Measurements from ENCODE around the gene FILIP1. TPM values are rescaled to one million over a fixed set of nuclear protein-coding genes. Genes with fewer than 3 reads are reported as not detected.

Gene FILIP1
- total and polyA plus RNA-seq, 2 donors from 2014 or later = 0.80 to 4.6 TPM

GRCh38 chr6:75243333-75244062 lies 250.1 kb downstream of the FILIP1 start, which contains the start of gene COX7A2:
Gene COX7A2, minus strand, starts transcription at chr6:75243801. Its CDS starts 67 bp downstream, at chr6:75243734.
- FAIRE-seq (peak; percentile 94), DNase-seq (peak; percentile 93 to 99 (median 94))
- peak within 1 kb of the TSS; percentile 96 to 100 (median 99) for H3K4me3 ChIP-seq (ENCODE audit: low read length in 3 of 3)
- H3K9ac ChIP-seq (ENCODE audit: low read length in 3 of 3) = peak within 1 kb of the TSS; percentile 96 to 100 (median 98)
- H3K4me1 ChIP-seq (ENCODE audit: control insufficient read depth in 2 of 3, insufficient read depth in 2 of 3, low read depth in 1 of 3, low read length in 3 of 3) = peaks cover 0 to 6% (median 3%) of the 10 kb centered on the region in 3 donors
- no peaks in the 10 kb centered on the region for H3K9me3 ChIP-seq (ENCODE audit: control insufficient read depth in 2 of 3, insufficient read depth in 1 of 3, low read length in 3 of 3)
- no peaks in the 10 kb centered on the region for H3K27me3 ChIP-seq (ENCODE audit: control insufficient read depth, insufficient read depth, low read length)
- TF ChIP-seq CTCF (IDR thresholded peaks at IDR 0.05; ENCODE audit: borderline replicate concordance, extremely low read depth, insufficient read depth) = no peak
- H3K27ac ChIP-seq (ENCODE audit: low read depth in 2 of 2, low read length in 2 of 2) = peak within 1 kb of the TSS; percentile 94 to 98
- H3K36me3 ChIP-seq (ENCODE audit: control insufficient read depth in 2 of 3, insufficient read depth in 3 of 3, low read length in 3 of 3) = peaks cover 5 to 18% (median 13%) of the 10 kb centered on the region in 3 donors
- intact Hi-C loops (cut with DNase I) = no loop called here

Small RNA genes lying within 50 kb of the gene (microRNA-seq; reads per million reads assigned to microRNA genes)
- gene MIR4463 = not detected

Other genes with a start within 250 kb of the FILIP1 start
- 315 TPM for gene COX7A2, start 250.0 kb downstream of the FILIP1 start, total RNA-seq
- 812 TPM for gene COX7A2, start 250.0 kb downstream of the FILIP1 start, polyA plus RNA-seq (ENCODE audit: insufficient read depth, low read depth, low replicate concordance)
- gene TMEM30A, start 209.0 kb downstream of the FILIP1 start, total RNA-seq = 101 TPM
- 51.0 TPM for gene TMEM30A, start 209.0 kb downstream of the FILIP1 start, polyA plus RNA-seq (ENCODE audit: insufficient read depth, low read depth, low replicate concordance)
- gene SENP6, start 108.1 kb upstream of the FILIP1 start, total RNA-seq = 99.3 TPM
- 28.8 TPM for gene SENP6, start 108.1 kb upstream of the FILIP1 start, polyA plus RNA-seq (ENCODE audit: insufficient read depth, low read depth, low replicate concordance)

Data from kidney (tissue), 14 donors.